GM18867 (cell line): ENCODE measurements around the gene ITPR2.
"Not testable (repeated sequence)": the region's sequence is repeated elsewhere in the genome, so short reads cannot be mapped to it uniquely, and the experiment has no call there.

Source experiments
- ATAC-seq: cut with Tn5 transposase; IDR thresholded peaks from one replicate; pipeline ENCODE4 v1.9.1; 2021; ENCODE audit warnings: mild to moderate bottlenecking, moderate library complexity; ENCODE audit not compliant: unreplicated experiment

Gene ITPR2

DNA sequence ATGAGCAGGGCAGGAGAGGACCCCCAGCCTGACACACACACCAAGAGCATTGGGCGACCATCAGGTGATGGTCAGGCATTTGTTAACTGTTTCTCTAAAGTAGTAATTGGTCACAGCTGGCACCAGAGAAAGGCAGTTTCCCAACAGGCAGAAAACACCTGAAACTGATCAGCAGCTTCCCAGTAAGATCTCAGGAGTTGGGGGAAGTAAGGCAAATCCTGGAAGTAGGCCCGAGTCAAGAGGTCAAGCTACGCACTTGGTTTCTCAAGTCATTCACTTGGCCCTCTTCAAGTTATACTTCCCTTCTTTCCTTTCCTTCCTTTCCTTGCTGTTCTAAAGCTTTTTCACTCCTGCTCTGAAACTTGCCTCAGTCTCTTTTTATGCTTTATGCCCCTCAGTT is 501.9 kb downstream of the ITPR2 start:
- no peak for ATAC-seq

GRCh38 chr12:26327975-26328644 is 504.9 kb downstream of the ITPR2 start:
- ATAC-seq = peak; percentile 57

DNA sequence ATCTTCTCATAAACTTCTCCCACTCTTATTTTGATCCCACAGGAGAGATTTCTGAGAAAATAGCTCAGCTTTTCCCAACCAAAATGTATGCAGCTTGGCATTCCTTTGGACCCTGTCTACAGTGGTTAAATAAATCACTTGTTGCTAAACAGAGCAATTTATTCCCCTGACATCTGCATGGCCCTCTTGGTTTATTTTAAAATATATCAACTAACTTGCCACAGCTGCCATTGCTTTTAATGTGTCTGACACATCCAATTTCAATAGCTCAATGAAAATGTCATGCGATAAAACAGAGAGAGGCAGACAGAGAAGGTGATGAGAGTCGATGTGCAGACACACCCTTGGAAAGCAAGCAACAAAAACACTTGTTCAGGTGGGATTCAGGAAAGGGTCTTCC is 509.3 kb downstream of the ITPR2 start:
- ATAC-seq = no peak

GRCh38 chr12:26319511-26319910 is 513.5 kb downstream of the ITPR2 start:
- ATAC-seq = no peak

GRCh38 chr12:26318661-26319068 is 514.3 kb downstream of the ITPR2 start:
- peak; percentile 95 for ATAC-seq

DNA sequence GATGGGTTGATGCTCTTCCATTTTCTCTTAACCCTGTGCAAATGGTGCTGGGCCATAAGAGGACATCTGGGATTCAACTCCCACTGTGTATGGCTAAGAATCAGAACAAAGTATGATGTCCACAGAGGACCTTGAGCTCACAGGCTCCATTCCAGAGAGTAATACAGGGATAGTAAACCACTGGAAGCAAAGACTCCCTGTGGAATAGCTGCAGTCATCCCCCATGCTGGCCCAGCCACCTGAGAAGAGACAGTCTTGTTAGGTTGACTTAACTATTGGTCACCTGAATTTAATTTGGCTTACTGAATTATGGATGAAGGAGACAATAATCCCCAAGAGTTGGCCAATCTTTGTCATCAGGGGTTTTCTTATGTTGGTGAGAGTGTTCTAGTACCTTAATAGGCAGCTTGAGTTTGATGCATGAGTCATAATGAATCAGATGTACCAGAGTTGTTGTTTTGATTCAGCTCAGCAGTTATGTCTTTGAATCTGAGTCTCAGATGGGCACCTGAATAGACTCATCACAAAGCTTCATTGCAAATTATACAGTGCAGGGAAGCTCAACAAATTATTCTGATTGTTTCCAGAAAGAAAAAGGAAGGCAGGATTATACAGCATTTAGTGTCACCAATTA is 514.9 kb downstream of the ITPR2 start:
- peak; percentile 40 for ATAC-seq

DNA sequence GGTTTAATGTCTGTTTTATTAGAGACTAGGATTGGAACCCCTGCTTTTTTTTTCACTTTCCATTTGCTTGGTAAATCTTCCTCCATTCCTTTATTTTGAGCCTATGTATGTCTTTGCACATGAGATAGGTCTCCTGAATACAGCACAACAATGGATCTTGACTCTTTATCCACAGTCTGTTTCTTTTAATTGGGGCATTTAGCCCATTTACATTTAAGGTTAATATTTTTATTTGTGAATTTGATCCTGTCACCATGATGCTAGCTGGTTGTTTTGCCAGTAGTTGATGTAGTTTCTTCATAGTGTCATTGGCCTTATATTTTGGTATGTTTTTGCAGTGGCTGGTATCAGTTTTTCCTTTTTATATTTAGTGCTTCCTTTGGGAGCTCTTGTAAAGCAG is 518.9 kb downstream of the ITPR2 start:
- not testable (repeated sequence) for ATAC-seq

- ATAC-seq = not testable (repeated sequence)
These were observed 522.5 kb downstream of the ITPR2 start for GRCh38 chr12:26310489-26310888.

DNA sequence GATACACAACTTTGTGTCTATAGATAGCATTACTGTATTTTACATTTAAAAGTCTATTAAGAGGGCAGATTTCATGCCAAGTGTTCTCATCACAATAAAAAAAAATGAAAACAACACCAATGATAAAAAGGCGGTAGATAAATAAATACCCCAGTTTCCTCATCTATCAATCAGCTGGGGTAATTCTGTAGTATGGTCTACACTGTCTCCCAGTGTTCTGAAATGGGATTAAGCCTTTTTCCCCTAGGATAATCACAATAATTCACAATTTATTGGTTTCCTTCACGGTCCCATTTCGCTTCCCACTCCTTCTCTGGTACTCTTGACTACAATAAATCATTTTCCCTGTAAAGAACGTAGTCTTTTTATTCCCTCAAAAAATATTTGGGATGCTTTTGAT is 523.4 kb downstream of the ITPR2 start:
- no peak for ATAC-seq

DNA sequence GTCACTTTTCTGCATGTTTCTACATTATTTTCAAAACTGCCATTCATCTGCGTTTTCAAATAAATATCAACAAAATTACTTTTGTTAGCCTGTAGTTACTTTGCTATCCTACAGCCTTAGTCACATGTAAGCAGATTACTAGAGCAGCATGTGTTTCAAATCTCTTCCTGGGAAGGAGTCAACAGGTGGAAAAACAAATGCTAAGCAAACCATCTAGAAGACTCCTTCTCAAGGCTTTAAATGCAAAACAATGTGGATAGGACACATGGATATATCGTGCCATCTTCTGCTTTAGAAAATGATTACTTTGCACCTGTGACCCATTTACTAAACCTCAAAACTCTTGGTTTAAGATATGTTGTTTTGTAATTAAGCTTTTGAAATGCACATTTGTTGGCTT is 528.7 kb downstream of the ITPR2 start:
- ATAC-seq = no peak

GRCh38 chr12:26303418-26303817 is 529.6 kb downstream of the ITPR2 start:
- ATAC-seq = no peak

DNA sequence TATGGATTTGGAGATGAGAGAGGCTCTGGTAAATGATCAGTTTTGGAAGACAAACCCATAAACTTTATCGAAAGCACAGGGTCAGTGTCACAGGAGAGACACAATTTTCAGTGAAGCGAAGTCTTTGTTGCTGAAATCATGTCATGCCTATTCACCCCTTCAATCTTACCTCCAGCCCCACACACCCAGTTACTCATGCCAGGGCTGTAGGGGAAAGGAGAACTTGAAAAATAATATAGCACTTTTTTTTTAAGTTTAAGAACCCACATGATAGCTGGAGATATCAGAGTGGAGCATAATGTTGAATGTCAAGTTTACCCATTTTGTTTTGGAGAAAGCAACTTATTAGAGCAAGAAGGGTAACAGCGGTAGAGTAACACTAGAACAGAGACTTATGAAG is 530.2 kb downstream of the ITPR2 start:
- no peak for ATAC-seq

- no peak for ATAC-seq
These were observed 533.2 kb downstream of the ITPR2 start for GRCh38 chr12:26299751-26300150.

GRCh38 chr12:26298785-26299621 is 534.0 kb downstream of the ITPR2 start:
- ATAC-seq = peak; percentile 99

GRCh38 chr12:26297396-26298070 is 535.5 kb downstream of the ITPR2 start:
- ATAC-seq = no peak

DNA sequence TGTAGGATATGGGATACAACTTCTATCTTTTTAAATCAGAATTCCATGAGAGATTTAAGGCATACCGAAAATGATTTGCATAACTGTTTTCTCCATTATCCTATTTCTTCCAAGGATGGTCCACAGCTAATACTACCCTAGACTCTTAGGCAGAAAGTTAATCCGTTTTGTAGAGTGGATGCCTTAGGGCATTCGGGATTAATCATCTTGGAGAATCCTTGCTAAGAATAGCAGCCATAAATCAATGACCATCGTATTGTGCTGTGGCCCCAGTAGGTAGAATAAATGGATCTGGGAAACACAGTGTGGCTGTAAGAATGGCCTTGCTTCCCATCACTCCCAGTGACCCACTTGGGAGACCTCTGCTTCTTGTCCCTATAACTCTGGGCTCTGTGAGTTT is 538.0 kb downstream of the ITPR2 start:
- ATAC-seq = no peak

DNA sequence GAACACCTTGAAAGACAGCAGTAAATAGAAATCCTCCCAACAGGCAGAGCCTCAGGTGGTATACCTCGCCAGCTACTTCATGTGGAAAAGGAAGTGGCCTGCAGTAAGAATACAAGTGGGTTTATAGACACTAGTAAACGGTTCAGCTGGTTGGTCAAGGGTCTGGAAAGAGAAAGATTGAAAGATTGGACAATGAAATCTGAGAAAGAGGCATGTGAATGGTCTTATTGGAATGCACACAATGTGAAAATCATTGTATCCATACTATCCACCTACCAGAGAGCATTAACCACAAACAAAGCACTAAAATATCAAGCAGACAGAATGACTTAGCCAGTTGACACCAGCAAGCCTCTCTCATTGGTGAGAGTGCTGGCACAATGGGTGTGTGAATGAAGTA is 539.4 kb downstream of the ITPR2 start:
- ATAC-seq = no peak

GRCh38 chr12:26292596-26292995 is 540.4 kb downstream of the ITPR2 start:
- no peak for ATAC-seq

- no peak for ATAC-seq
These were observed 542.4 kb downstream of the ITPR2 start for GRCh38 chr12:26290565-26290964.

DNA sequence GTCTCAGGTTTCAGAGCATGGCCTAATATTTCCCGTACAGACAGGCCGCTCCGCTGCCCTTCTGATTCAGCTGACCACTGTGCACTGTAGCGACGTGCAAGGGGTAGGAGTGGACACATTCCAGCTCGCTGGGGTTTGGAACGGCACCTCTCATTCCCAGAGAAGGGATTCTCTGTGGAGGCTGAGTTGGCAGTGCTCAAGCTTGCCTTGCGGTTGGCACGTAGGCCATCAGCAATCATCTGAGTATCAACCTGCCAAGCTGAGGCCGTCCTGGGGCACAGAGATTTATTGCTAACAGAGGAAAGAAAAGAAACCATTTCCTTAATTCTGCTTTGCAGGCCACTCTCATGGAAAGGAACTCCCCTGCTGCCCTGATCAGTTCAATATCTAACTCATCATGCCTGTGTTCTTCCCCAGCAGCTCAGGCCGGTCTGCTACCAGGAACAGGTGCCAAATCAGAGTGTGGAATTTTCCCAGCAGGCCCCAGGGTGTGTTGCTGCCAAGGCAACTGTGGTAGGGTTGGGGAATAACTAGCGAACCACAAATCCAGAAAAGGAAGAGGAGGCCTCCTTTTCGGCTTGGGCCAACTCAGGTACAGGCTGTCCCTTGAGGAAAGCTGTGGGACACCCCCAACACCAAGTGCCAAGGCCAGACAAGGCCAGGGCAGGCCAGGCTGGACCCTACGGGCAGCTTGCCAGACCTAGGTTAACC is 545.2 kb downstream of the ITPR2 start:
- ATAC-seq = no peak
